Body of pancreas (tissue), 4 donors: ENCODE results near the gene MISP.

Source experiments
- CTCF ChIP-seq, 7 experiments: fragments of 450-650 bp in 4 of 7; fragments of 200-600 bp in 3 of 7; sonication (generic) in 3 of 7; IDR thresholded peaks; one replicate each; pipeline ENCODE4 v1.5.1; 2016 to 2019; ENCODE audit warnings: antibody characterized with exemption in 7 of 7
- POLR2A ChIP-seq, 3 donors: fragments of 450-650 bp; IDR thresholded peaks; one replicate each; pipeline ENCODE4 v1.6.1; 2016; ENCODE audit warnings: antibody characterized with exemption in 3 of 3, mild to moderate bottlenecking in 2 of 3

GRCh38 chr19:788686-788982, 37.7 kb downstream of the MISP start:
- no peak for TF ChIP-seq CTCF (IDR thresholded peaks at IDR 0.05)
- no peak for TF ChIP-seq POLR2A (IDR thresholded peaks at IDR 0.05)
